Activated naive CD4-positive, alpha-beta T cell treated with anti-CD3 and anti-CD28 coated beads, Interleukin-2, amount 50 U/mL, for 72 hours (primary cell): ENCODE data around the gene GON4L. TPM values are rescaled to one million over a fixed set of nuclear protein-coding genes. Genes with fewer than 3 reads are reported as not detected.
"Not testable (repeated sequence)": the region's sequence is repeated elsewhere in the genome, so short reads cannot be mapped to it uniquely, and the experiment has no call there.

Experiments
- ATAC-seq, 2 donors: fragments of 150-1000 bp; cut with Tn5 transposase; 2 replicates each; pipeline ENCODE4 v1.10.0; 2021; ENCODE audit warnings: mild to moderate bottlenecking in 2 of 2, moderate library complexity in 2 of 2
- DNase-seq, 2 donors: peaks; one replicate each; pipeline ENCODE4 v3.0.0; 2021 to 2022; ENCODE audit warnings: low spot score in 2 of 2
- H3K27ac Mint-ChIP-seq, 2 donors: one replicate each; pipeline ENCODE4 v1.8.0; 2022; ENCODE audit warnings: mild to moderate bottlenecking in 2 of 2, mixed read lengths in 2 of 2
- H3K36me3 Mint-ChIP-seq, 2 donors: one replicate each; pipeline ENCODE4 v1.8.0; 2022; ENCODE audit warnings: mixed read lengths in 2 of 2
- H3K9me3 Mint-ChIP-seq, 2 donors: one replicate each; pipeline ENCODE4 v1.8.0; 2022; ENCODE audit warnings: mixed read lengths in 2 of 2
- total RNA-seq, 2 donors: library from RNA; stranded (reverse); gene quantifications; one replicate each; pipeline ENCODE4 v1.2.3, GENCODE V29; 2022

Gene GON4L
- total RNA-seq, 2 donors from 2014 or later = 63.7 to 80.4 TPM

GRCh38 chr1:155856257-155856974 lies 598 bp downstream of the GON4L start:
- Mint-ChIP-seq H3K27ac (peak overlapping the region; percentile 92 to 99), H3K36me3 (peaks cover 19 to 35% of the 10 kb centered on the region in 2 donors), H3K9me3 (no peaks in the 10 kb centered on the region)
- DNase-seq = no peak
- ATAC-seq = no peak

- ATAC-seq (no peak), DNase-seq (no peak)
- H3K36me3 Mint-ChIP-seq = peaks cover 25 to 48% of the 10 kb centered on the region in 2 donors
- H3K9me3 Mint-ChIP-seq = no peaks in the 10 kb centered on the region
- H3K27ac Mint-ChIP-seq = peak overlapping the region in 1 of 2 donors; percentile 26
These were observed 6.7 kb downstream of the GON4L start for GRCh38 chr1:155850345-155850744.

GRCh38 chr1:155847823-155848529 lies 9.0 kb downstream of the GON4L start:
- no peak for DNase-seq
- peaks cover 25 to 63% of the 10 kb centered on the region in 2 donors for H3K36me3 Mint-ChIP-seq

GRCh38 chr1:155844860-155845421 lies 12.1 kb downstream of the GON4L start:
- Mint-ChIP-seq H3K27ac (no peak overlapping the region), H3K36me3 (peaks cover 13 to 38% of the 10 kb centered on the region in 2 donors), H3K9me3 (no peaks in the 10 kb centered on the region)
- DNase-seq = no peak
- ATAC-seq = no peak

More at GRCh38 chr1:155847823-155848529, 9.0 kb downstream of the GON4L start:
- Mint-ChIP-seq H3K9me3 (no peaks in the 10 kb centered on the region), H3K27ac (peak overlapping the region; percentile 2 to 50)
- peak; percentile 36 to 94 for ATAC-seq

- Mint-ChIP-seq H3K27ac (no peak overlapping the region), H3K36me3 (peaks cover 6 to 34% of the 10 kb centered on the region in 2 donors), H3K9me3 (no peaks in the 10 kb centered on the region)
- DNase-seq (no peak), ATAC-seq (no peak)
These were observed 16.6 kb downstream of the GON4L start for GRCh38 chr1:155840386-155840785.

GRCh38 chr1:155835548-155835947 lies 21.5 kb downstream of the GON4L start:
- Mint-ChIP-seq H3K36me3 (peaks cover 6 to 17% of the 10 kb centered on the region in 2 donors), H3K27ac (no peak overlapping the region), H3K9me3 (no peaks in the 10 kb centered on the region)
- DNase-seq (no peak), ATAC-seq (no peak)

- not testable (repeated sequence) for DNase-seq, H3K27ac Mint-ChIP-seq, H3K9me3 Mint-ChIP-seq, ATAC-seq
- H3K36me3 Mint-ChIP-seq = peaks cover 6 to 17% of the 10 kb centered on the region in 2 donors
These were observed 22.1 kb downstream of the GON4L start for GRCh38 chr1:155834927-155835399.

GRCh38 chr1:155834296-155834926 lies 22.6 kb downstream of the GON4L start:
- Mint-ChIP-seq H3K27ac (peak overlapping the region in 1 of 2 donors; percentile 5), H3K9me3 (no peaks in the 10 kb centered on the region), H3K36me3 (peaks cover 6 to 17% of the 10 kb centered on the region in 2 donors)
- DNase-seq (no peak), ATAC-seq (no peak)

GRCh38 chr1:155833665-155834295 lies 23.2 kb downstream of the GON4L start:
- Mint-ChIP-seq H3K27ac (peak overlapping the region in 1 of 2 donors; percentile 5), H3K36me3 (peaks cover 6 to 17% of the 10 kb centered on the region in 2 donors), H3K9me3 (no peaks in the 10 kb centered on the region)
- no peak for DNase-seq
- ATAC-seq = no peak

GRCh38 chr1:155831279-155831976 lies 25.6 kb downstream of the GON4L start:
- no peak for ATAC-seq
- DNase-seq = no peak
- H3K9me3 Mint-ChIP-seq = no peaks in the 10 kb centered on the region
- peaks cover 1 to 12% of the 10 kb centered on the region in 2 donors for H3K36me3 Mint-ChIP-seq
- H3K27ac Mint-ChIP-seq = no peak overlapping the region

- Mint-ChIP-seq H3K36me3 (no peaks in the 10 kb centered on the region), H3K27ac (peak overlapping the region in 1 of 2 donors; percentile 29), H3K9me3 (no peaks in the 10 kb centered on the region)
- no peak for ATAC-seq
- no peak for DNase-seq
These were observed 29.6 kb downstream of the GON4L start for GRCh38 chr1:155827450-155827849.

GRCh38 chr1:155816351-155816750 lies 40.7 kb downstream of the GON4L start:
- Mint-ChIP-seq H3K9me3 (no peaks in the 10 kb centered on the region), H3K27ac (no peak overlapping the region), H3K36me3 (peaks cover under 1 to 7% of the 10 kb centered on the region in 2 donors)
- no peak for ATAC-seq
- DNase-seq = no peak

GRCh38 chr1:155813672-155814071 lies 43.3 kb downstream of the GON4L start:
- Mint-ChIP-seq H3K27ac (peak overlapping the region in 1 of 2 donors; percentile 37), H3K9me3 (no peaks in the 10 kb centered on the region)

GRCh38 chr1:155812878-155813277 lies 44.1 kb downstream of the GON4L start:
- peaks cover 0 to 11% of the 10 kb centered on the region in 2 donors for H3K36me3 Mint-ChIP-seq
- no peak for DNase-seq

More at GRCh38 chr1:155813672-155814071, 43.3 kb downstream of the GON4L start:
- peaks cover 0 to 5% of the 10 kb centered on the region in 2 donors for H3K36me3 Mint-ChIP-seq
- DNase-seq (no peak), ATAC-seq (no peak)

GRCh38 chr1:155809088-155809487 lies 47.9 kb downstream of the GON4L start:
- Mint-ChIP-seq H3K9me3 (no peaks in the 10 kb centered on the region), H3K27ac (peak overlapping the region in 1 of 2 donors; percentile 4), H3K36me3 (peaks cover 0 to 11% of the 10 kb centered on the region in 2 donors)
- DNase-seq (no peak), ATAC-seq (no peak)

More at GRCh38 chr1:155812878-155813277, 44.1 kb downstream of the GON4L start:
- H3K9me3 Mint-ChIP-seq = no peaks in the 10 kb centered on the region
- peak overlapping the region in 1 of 2 donors; percentile 27 for H3K27ac Mint-ChIP-seq
- no peak for ATAC-seq
